GM12878 (cell line): Measurements from ENCODE around the gene CBFA2T3. TPM values are rescaled to one million over a fixed set of nuclear protein-coding genes. Genes with fewer than 3 reads are reported as not detected.

ENCODE experiments used
- ATAC-seq: fragments of 200-7000 bp; cut with Tn5 transposase; 3 replicates; pipeline ENCODE4 v1.9.1; 2020; ENCODE audit warnings: mild to moderate bottlenecking, moderate library complexity
- BruUV-seq: library from RNA; stranded (reverse); fragments of 400-500 nt; replicated peaks from 2 replicates; lab custom pipeline; 2021; lab: Mats Ljungman, UMichigan
- CTCF ChIA-PET: fragments of 300-600 bp; sonication (Branson Sonifier 250); formaldehyde crosslinking; extraction: SDS; loops from one replicate; lab custom pipeline; 2021; ENCODE audit warnings: inconsistent platforms; lab: Yijun Ruan, JAX
- POLR2A ChIA-PET: fragments of 350-600 bp; formaldehyde crosslinking; extraction: SDS; loops from one replicate; lab custom pipeline; 2021; ENCODE audit warnings: inconsistent platforms; lab: Charles Lee
- RAD21 ChIA-PET: fragments of 300-600 bp; sonication (Branson Sonifier 250); formaldehyde crosslinking; loops from one replicate; lab custom pipeline; 2023; ENCODE audit warnings: antibody characterized with exemption; ENCODE audit not compliant: unreplicated experiment; lab: Charles Lee
- SMC1A ChIA-PET: fragments of 300-600 bp; sonication (Branson Sonifier 250); formaldehyde crosslinking; loops from one replicate; lab custom pipeline; 2023; ENCODE audit not compliant: unreplicated experiment, uncharacterized antibody; lab: Charles Lee
- DNase-seq: peaks from one replicate; pipeline ENCODE4 v3.0.0-alpha.2; 2011; ENCODE audit warnings: low read depth, low spot score
- FAIRE-seq: peaks from 3 replicates; lab custom pipeline; 2011; peaks lifted over from hg19 to GRCh38; lab: Jason Lieb, UNC
- H2AFZ ChIP-seq: 2 replicates; pipeline ENCODE4 v1.6.0; 2011; ENCODE audit warnings: low read depth, low read length, control low read depth; ENCODE audit not compliant: control insufficient read depth
- H3K27ac ChIP-seq: 2 replicates; pipeline ENCODE4 v1.5.1; 2011; ENCODE audit warnings: control low read depth; ENCODE audit not compliant: control insufficient read depth, insufficient read depth
- H3K27me3 ChIP-seq, 2 experiments: replicated peaks in 1 of 2; 2 replicates each; pipeline versions ENCODE4 v1.6.0 to v1.6.1; 2011; ENCODE audit warnings: low read length in 1 of 2; ENCODE audit not compliant: control insufficient read depth in 2 of 2, insufficient read depth in 2 of 2
- H3K36me3 ChIP-seq, 2 experiments: 2 replicates each; pipeline ENCODE4 v1.5.1; 2011; ENCODE audit warnings: low read length in 1 of 2; ENCODE audit not compliant: control insufficient read depth in 2 of 2, insufficient read depth in 2 of 2
- H3K4me1 ChIP-seq: 2 replicates; pipeline ENCODE4 v1.6.1; 2011; ENCODE audit warnings: mild to moderate bottlenecking, low read length, moderate library complexity, mixed read lengths; ENCODE audit not compliant: control insufficient read depth, insufficient read depth
- H3K4me2 ChIP-seq: 2 replicates; pipeline ENCODE4 v1.6.0; 2011; ENCODE audit warnings: control low read depth; ENCODE audit not compliant: control insufficient read depth, insufficient read depth
- H3K4me3 ChIP-seq: fragments of 200-600 bp; sonication (generic); 2 replicates; pipeline ENCODE4 v1.5.1; 2016
- H3K79me2 ChIP-seq: 2 replicates; pipeline ENCODE4 v1.6.0; 2011; ENCODE audit warnings: low read length; ENCODE audit not compliant: control insufficient read depth, insufficient read depth
- H3K9ac ChIP-seq: 2 replicates; pipeline ENCODE4 v1.8.0; 2011; ENCODE audit warnings: low read length, control low read depth, mixed read lengths; ENCODE audit not compliant: control insufficient read depth, insufficient read depth
- H3K9me3 ChIP-seq: replicated peaks from 3 replicates; pipeline ENCODE4 v1.5.1; 2011; ENCODE audit warnings: mild to moderate bottlenecking, low read length; ENCODE audit not compliant: control insufficient read depth, insufficient read depth
- H4K20me1 ChIP-seq: 2 replicates; pipeline ENCODE4 v1.6.0; 2011; ENCODE audit not compliant: control insufficient read depth, insufficient read depth
- CREB1 ChIP-seq: IDR thresholded peaks from 2 replicates; pipeline ENCODE4 v1.6.1; 2012; ENCODE audit warnings: low read depth, mild to moderate bottlenecking, inconsistent platforms
- EZH2 ChIP-seq: IDR thresholded peaks from 2 replicates; pipeline ENCODE4 v1.6.1; 2012; ENCODE audit warnings: low read depth, mild to moderate bottlenecking, control low read depth, inconsistent platforms, low read length, borderline replicate concordance; ENCODE audit not compliant: control insufficient read depth
- JUND ChIP-seq: IDR thresholded peaks from 2 replicates; pipeline ENCODE4 v1.6.1; 2012; ENCODE audit warnings: low read depth, mild to moderate bottlenecking, low read length, improper control_type of control experiment, moderate library complexity
- KDM1A ChIP-seq: fragments of 200-600 bp; sonication (generic); IDR thresholded peaks from 2 replicates; pipeline ENCODE4 v1.6.1; 2016; ENCODE audit warnings: borderline replicate concordance
- MYC ChIP-seq: IDR thresholded peaks from 2 replicates; pipeline ENCODE4 v1.6.1; 2011; ENCODE audit warnings: mild to moderate bottlenecking, low read length, moderate library complexity, inconsistent platforms; ENCODE audit not compliant: insufficient read depth, insufficient replicate concordance, insufficient read length, severe bottlenecking
- NFIC ChIP-seq: IDR thresholded peaks from 2 replicates; pipeline ENCODE4 v1.6.1; 2012; ENCODE audit warnings: low read depth, mild to moderate bottlenecking, inconsistent platforms, low read length, moderate library complexity
- NFYB ChIP-seq: IDR thresholded peaks from 2 replicates; pipeline ENCODE4 v1.6.1; 2011; ENCODE audit warnings: low read depth, mild to moderate bottlenecking, low read length, improper control_type of control experiment, moderate library complexity; ENCODE audit not compliant: insufficient read depth
- SUZ12 ChIP-seq: fragments of 200-600 bp; sonication (generic); IDR thresholded peaks from one replicate; pipeline ENCODE4 v1.6.1; 2018; ENCODE audit warnings: antibody characterized with exemption, mild to moderate bottlenecking; ENCODE audit not compliant: unreplicated experiment
- TCF3 ChIP-seq: IDR thresholded peaks from 2 replicates; pipeline ENCODE4 v1.6.1; 2012; ENCODE audit warnings: low read depth, mild to moderate bottlenecking, low read length, borderline replicate concordance; ENCODE audit not compliant: insufficient read depth
- TCF7 ChIP-seq: IDR thresholded peaks from 2 replicates; pipeline ENCODE4 v1.6.1; 2014; ENCODE audit warnings: antibody characterized with exemption, borderline replicate concordance
- ZNF207 ChIP-seq: fragments of 450-650 bp; IDR thresholded peaks from 2 replicates; pipeline ENCODE4 v1.6.1; 2014; ENCODE audit warnings: antibody characterized with exemption, mild to moderate bottlenecking, borderline replicate concordance
- WGBS: methylation state at CpG from one replicate; pipeline ENCODE4 v1.1.6; 2016; ENCODE audit warnings: low lambda C conversion rate; ENCODE audit not compliant: insufficient replicate concordance, insufficient coverage; ENCODE audit errors: missing lambda C conversion rate; 5-methylcytosine and 5-hydroxymethylcytosine counted together
- in situ Hi-C: fragments of 300-500 bp; cut with MboI; formaldehyde crosslinking; loops from 9 replicates; pipeline ENCODE4 v1.14.3; 2018; ENCODE audit warnings: mixed read lengths
- intact Hi-C: fragments of 100-400 bp; cut with micrococcal nuclease; formaldehyde crosslinking; loops from one replicate; pipeline ENCODE4 v1.14.2; 2022; ENCODE audit not compliant: unreplicated experiment
- polyA plus RNA-seq, 11 experiments: library from polyadenylated mRNA; depleted of rRNA in 4 of 11; unstranded in 6 of 11; stranded (reverse) in 5 of 11; fragments of >200 nt; fragmentation: Nextera tagmentation in 4 of 11; fragmentation: Illumina TruSeq in 1 of 11; extraction: Ambion mirVana in 4 of 11; extraction: Trizol in 1 of 11; gene quantifications; 1 replicate in 1 of 11; 2 replicates in 10 of 11; pipeline versions ENCODE4 v1.2.1 to v1.2.3, GENCODE V29; 2011 to 2016; ENCODE audit warnings: inconsistent platforms in 2 of 11, missing spikeins in 2 of 11, low read depth in 1 of 11
- total RNA-seq, 4 experiments: library from RNA; depleted of rRNA in 3 of 4; stranded (reverse); fragments of >200 nt in 3 of 4; fragmentation: Illumina TruSeq in 1 of 4; extraction: Trizol in 1 of 4; gene quantifications; 2 replicates each; pipeline versions ENCODE4 v1.2.1 to v1.2.3, GENCODE V29; 2013 to 2021

Gene CBFA2T3
- total and polyA plus RNA-seq, 10 of the 15 experiments (the other 5 are each of a cell fraction or from before 2014, with no cell fraction given) = 0.69 to 42.6 (median 4.5) TPM

- FAIRE-seq = no peak
- POLR2A ChIA-PET = no interaction called here
- no peak overlapping the region for H3K4me3 ChIP-seq
- CTCF ChIA-PET = no interaction called here
- no peaks in the 10 kb centered on the region for H3K9me3 ChIP-seq
- no peak for ATAC-seq
- no TSS peak for BruUV-seq
- 91% methylated on average over 13 of the region's 14 CpGs for WGBS
- no peaks in the 10 kb centered on the region; the same call in 1 of the 2 replicates for H3K4me1 ChIP-seq
- intact Hi-C loops (no loop called here), in situ Hi-C loops (no loop called here)
- no peaks in the 10 kb centered on the region for H3K27me3 ChIP-seq
- no peaks in the 10 kb centered on the region; a peak in 3 of 4 replicates for H3K36me3 ChIP-seq
- TF ChIP-seq NFYB = no peak
- no peak for TF ChIP-seq TCF7
- no peak for TF ChIP-seq JUND
- no peak for TF ChIP-seq KDM1A
- no peak for TF ChIP-seq MYC
- TF ChIP-seq EZH2 = no peak
- TF ChIP-seq ZNF207 = no peak
- no peak for TF ChIP-seq TCF3
- TF ChIP-seq NFIC = no peak
- no peak for TF ChIP-seq SUZ12
- TF ChIP-seq CREB1 = no peak
- H4K20me1 ChIP-seq = peaks cover 3% of the 10 kb centered on the region; the same call in 1 of the 2 replicates
- SMC1A ChIA-PET = no interaction called here
- no peak overlapping the region for H3K4me2 ChIP-seq
- RAD21 ChIA-PET = no interaction called here
- H2AFZ ChIP-seq = no peak overlapping the region
- H3K27ac ChIP-seq = no peak overlapping the region
- no peak for DNase-seq
- no peak overlapping the region for H3K9ac ChIP-seq
- no peaks in the 10 kb centered on the region; the same call in 1 of the 2 replicates for H3K79me2 ChIP-seq
Observed at GRCh38 chr16:88903267-88903666, 73.7 kb downstream of the CBFA2T3 start.
